PFSK-1 (cell line): Measurements from ENCODE around the gene CCDC188.

Experiments used
- TAF1 ChIP-seq: IDR thresholded peaks from 2 replicates; pipeline ENCODE4 v1.6.1; 2012; ENCODE audit warnings: low read length, control low read depth, borderline replicate concordance; ENCODE audit not compliant: insufficient read depth
- TF ChIP-seq, protein P1 (sequence below), 2 experiments: IDR thresholded peaks; 2 replicates each; pipeline versions ENCODE4 v1.6.1 to v1.8.0; 2011 to 2012; ENCODE audit warnings: low read depth in 2 of 2, low read length in 2 of 2, control low read depth in 1 of 2, inconsistent platforms in 1 of 2, mild to moderate bottlenecking in 1 of 2, moderate library complexity in 1 of 2; ENCODE audit not compliant: insufficient read depth in 1 of 2

DNA sequence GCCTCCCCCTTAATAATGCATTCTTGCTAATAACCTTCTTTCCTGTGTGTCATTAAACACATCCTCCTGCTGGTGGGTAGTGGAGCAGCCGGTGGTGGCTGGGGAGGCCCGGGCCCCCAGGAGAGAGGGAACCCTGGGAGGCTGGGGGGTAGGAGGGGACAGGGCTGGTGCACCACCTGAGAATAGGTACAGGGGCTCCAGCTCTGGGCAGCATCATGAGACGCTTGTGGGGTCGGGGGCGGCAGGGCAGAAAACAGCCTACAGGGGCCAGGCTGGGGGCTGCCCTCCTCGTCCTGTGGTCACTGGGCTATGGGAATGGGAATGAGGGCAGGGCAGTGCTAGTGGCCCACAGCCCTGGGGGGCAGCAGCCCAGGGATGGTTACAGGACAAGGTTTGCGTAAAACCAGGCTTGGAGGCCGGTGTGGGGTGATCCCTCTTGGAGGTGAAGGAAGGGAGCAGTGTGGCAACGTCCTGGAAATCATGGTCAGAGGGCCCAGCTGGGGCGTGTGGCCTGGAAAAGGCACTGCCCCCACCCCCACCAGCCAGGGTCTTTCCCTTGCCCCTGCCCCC, 18.5 kb upstream of the CCDC188 start:
- no peak for TF ChIP-seq TAF1
- TF ChIP-seq, protein P1, sequence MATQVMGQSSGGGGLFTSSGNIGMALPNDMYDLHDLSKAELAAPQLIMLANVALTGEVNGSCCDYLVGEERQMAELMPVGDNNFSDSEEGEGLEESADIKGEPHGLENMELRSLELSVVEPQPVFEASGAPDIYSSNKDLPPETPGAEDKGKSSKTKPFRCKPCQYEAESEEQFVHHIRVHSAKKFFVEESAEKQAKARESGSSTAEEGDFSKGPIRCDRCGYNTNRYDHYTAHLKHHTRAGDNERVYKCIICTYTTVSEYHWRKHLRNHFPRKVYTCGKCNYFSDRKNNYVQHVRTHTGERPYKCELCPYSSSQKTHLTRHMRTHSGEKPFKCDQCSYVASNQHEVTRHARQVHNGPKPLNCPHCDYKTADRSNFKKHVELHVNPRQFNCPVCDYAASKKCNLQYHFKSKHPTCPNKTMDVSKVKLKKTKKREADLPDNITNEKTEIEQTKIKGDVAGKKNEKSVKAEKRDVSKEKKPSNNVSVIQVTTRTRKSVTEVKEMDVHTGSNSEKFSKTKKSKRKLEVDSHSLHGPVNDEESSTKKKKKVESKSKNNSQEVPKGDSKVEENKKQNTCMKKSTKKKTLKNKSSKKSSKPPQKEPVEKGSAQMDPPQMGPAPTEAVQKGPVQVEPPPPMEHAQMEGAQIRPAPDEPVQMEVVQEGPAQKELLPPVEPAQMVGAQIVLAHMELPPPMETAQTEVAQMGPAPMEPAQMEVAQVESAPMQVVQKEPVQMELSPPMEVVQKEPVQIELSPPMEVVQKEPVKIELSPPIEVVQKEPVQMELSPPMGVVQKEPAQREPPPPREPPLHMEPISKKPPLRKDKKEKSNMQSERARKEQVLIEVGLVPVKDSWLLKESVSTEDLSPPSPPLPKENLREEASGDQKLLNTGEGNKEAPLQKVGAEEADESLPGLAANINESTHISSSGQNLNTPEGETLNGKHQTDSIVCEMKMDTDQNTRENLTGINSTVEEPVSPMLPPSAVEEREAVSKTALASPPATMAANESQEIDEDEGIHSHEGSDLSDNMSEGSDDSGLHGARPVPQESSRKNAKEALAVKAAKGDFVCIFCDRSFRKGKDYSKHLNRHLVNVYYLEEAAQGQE (IDR thresholded peaks at IDR 0.05; ENCODE audit: insufficient read depth in 1 of 2, low read depth in 2 of 2, low read length in 2 of 2), result no peak
